ENCODE measurements around the gene CYTH3. TPM values are rescaled to one million over a fixed set of nuclear protein-coding genes. Genes with fewer than 3 reads are reported as not detected.

Gene CYTH3
- total RNA-seq, 1 donor from 2014 or later = 24.9 TPM

- no peak for DNase-seq (ENCODE audit: low read depth)
- Histone ChIP-seq H3K36me3 (ENCODE audit: control insufficient read depth, insufficient read depth, low read length) (no peaks in the 10 kb centered on the region), H3K4me3 (ENCODE audit: low read depth, low read length) (no peak overlapping the region), H3K27me3 (ENCODE audit: control insufficient read depth, insufficient read depth, low read length) (no peaks in the 10 kb centered on the region)
- TF ChIP-seq CTCF (IDR thresholded peaks at IDR 0.05; ENCODE audit: insufficient read depth, low read length, poor library complexity, severe bottlenecking) = no peak
Observed at GRCh38 chr7:6170571-6171531, 101.6 kb downstream of the CYTH3 start.

GRCh38 chr7:6169805-6170520, 102.5 kb downstream of the CYTH3 start:
- Histone ChIP-seq H3K36me3 (ENCODE audit: control insufficient read depth, insufficient read depth, low read length) (no peaks in the 10 kb centered on the region), H3K4me3 (ENCODE audit: low read depth, low read length) (no peak overlapping the region), H3K27me3 (ENCODE audit: control insufficient read depth, insufficient read depth, low read length) (no peaks in the 10 kb centered on the region)
- TF ChIP-seq CTCF (IDR thresholded peaks at IDR 0.05; ENCODE audit: insufficient read depth, low read length, poor library complexity, severe bottlenecking) = no peak
- no peak for DNase-seq (ENCODE audit: low read depth)

GRCh38 chr7:6168477-6168868, 104.0 kb downstream of the CYTH3 start:
- H3K36me3 ChIP-seq (ENCODE audit: control insufficient read depth, insufficient read depth, low read length) = no peaks in the 10 kb centered on the region

GRCh38 chr7:6167587-6168476, 104.6 kb downstream of the CYTH3 start:
- Histone ChIP-seq H3K4me3 (ENCODE audit: low read depth, low read length) (no peak overlapping the region), H3K27me3 (ENCODE audit: control insufficient read depth, insufficient read depth, low read length) (no peaks in the 10 kb centered on the region), H3K36me3 (ENCODE audit: control insufficient read depth, insufficient read depth, low read length) (no peaks in the 10 kb centered on the region)
- TF ChIP-seq CTCF (IDR thresholded peaks at IDR 0.05; ENCODE audit: insufficient read depth, low read length, poor library complexity, severe bottlenecking) = no peak
- DNase-seq (ENCODE audit: low read depth) = no peak

More at GRCh38 chr7:6168477-6168868, 104.0 kb downstream of the CYTH3 start:
- TF ChIP-seq CTCF (IDR thresholded peaks at IDR 0.05; ENCODE audit: insufficient read depth, low read length, poor library complexity, severe bottlenecking) = no peak
- Histone ChIP-seq H3K27me3 (ENCODE audit: control insufficient read depth, insufficient read depth, low read length) (no peaks in the 10 kb centered on the region), H3K4me3 (ENCODE audit: low read depth, low read length) (no peak overlapping the region)
- no peak for DNase-seq (ENCODE audit: low read depth)

- Histone ChIP-seq H3K27me3 (ENCODE audit: control insufficient read depth, insufficient read depth, low read length) (no peaks in the 10 kb centered on the region), H3K36me3 (ENCODE audit: control insufficient read depth, insufficient read depth, low read length) (no peaks in the 10 kb centered on the region), H3K4me3 (ENCODE audit: low read depth, low read length) (no peak overlapping the region)
- no peak for DNase-seq (ENCODE audit: low read depth)
- no peak for TF ChIP-seq CTCF (IDR thresholded peaks at IDR 0.05; ENCODE audit: insufficient read depth, low read length, poor library complexity, severe bottlenecking)
Observed at GRCh38 chr7:6167004-6167551, 105.3 kb downstream of the CYTH3 start.
